HTERT RPE-1 (cell line): Measurements from ENCODE around the gene RANBP17.
"Not testable (repeated sequence)": the region's sequence is repeated elsewhere in the genome, so short reads cannot be mapped to it uniquely, and the experiment has no call there.

Experiments
- in situ Hi-C: fragments of 300-500 bp; cut with MboI; formaldehyde crosslinking; loops from 4 replicates; pipeline ENCODE4 v1.14.3; 2020; ENCODE audit warnings: low sequenced_read_pairs

Gene RANBP17

GRCh38 chr5:170937914-170938313 is 76.1 kb downstream of the RANBP17 start:
- in situ Hi-C loops = no loop called here

GRCh38 chr5:170939178-170939577 is 77.4 kb downstream of the RANBP17 start:
- in situ Hi-C loops = no loop called here

GRCh38 chr5:170941788-170942187 is 80.0 kb downstream of the RANBP17 start:
- in situ Hi-C loops = no loop called here

GRCh38 chr5:170945275-170945674 is 83.5 kb downstream of the RANBP17 start:
- in situ Hi-C loops = no loop called here

- in situ Hi-C loops = no loop called here
Measured at GRCh38 chr5:170960567-170960966, 98.7 kb downstream of the RANBP17 start.

GRCh38 chr5:170963521-170963920 is 101.7 kb downstream of the RANBP17 start:
- in situ Hi-C loops = no loop called here

GRCh38 chr5:170974461-170974860 is 112.6 kb downstream of the RANBP17 start:
- in situ Hi-C loops = no loop called here

GRCh38 chr5:170980261-170980660 is 118.4 kb downstream of the RANBP17 start:
- in situ Hi-C loops = not testable (repeated sequence)

GRCh38 chr5:170985486-170985885 is 123.7 kb downstream of the RANBP17 start:
- in situ Hi-C loops = no loop called here

- in situ Hi-C loops = no loop called here
Measured at GRCh38 chr5:170986598-170986997, 124.8 kb downstream of the RANBP17 start.

GRCh38 chr5:170993476-170993875 is 131.7 kb downstream of the RANBP17 start:
- in situ Hi-C loops = no loop called here

- in situ Hi-C loops = no loop called here
Measured at GRCh38 chr5:171010086-171010485, 148.3 kb downstream of the RANBP17 start.

GRCh38 chr5:171010816-171011215 is 149.0 kb downstream of the RANBP17 start:
- in situ Hi-C loops = no loop called here

- in situ Hi-C loops = no loop called here
Measured at GRCh38 chr5:171023508-171023907, 161.7 kb downstream of the RANBP17 start.

GRCh38 chr5:171024084-171024483 is 162.3 kb downstream of the RANBP17 start:
- in situ Hi-C loops = no loop called here

GRCh38 chr5:171029401-171029800 is 167.6 kb downstream of the RANBP17 start:
- in situ Hi-C loops = no loop called here

- in situ Hi-C loops = no loop called here
Measured at GRCh38 chr5:171031977-171032376, 170.2 kb downstream of the RANBP17 start.

- in situ Hi-C loops = no loop called here
Measured at GRCh38 chr5:171032435-171032973, 170.7 kb downstream of the RANBP17 start.

- in situ Hi-C loops = not testable (repeated sequence)
Measured at GRCh38 chr5:171041893-171042292, 180.1 kb downstream of the RANBP17 start.

GRCh38 chr5:171050916-171051315 is 189.1 kb downstream of the RANBP17 start:
- in situ Hi-C loops = no loop called here

GRCh38 chr5:171055875-171056454 is 194.1 kb downstream of the RANBP17 start:
- in situ Hi-C loops = no loop called here

GRCh38 chr5:171067540-171068130 is 205.8 kb downstream of the RANBP17 start:
- in situ Hi-C loops = no loop called here

- in situ Hi-C loops = no loop called here
Measured at GRCh38 chr5:171074747-171075146, 212.9 kb downstream of the RANBP17 start.
